Endothelial cell (in vitro differentiated cells): ENCODE data around the gene VEGFC. TPM values are rescaled to one million over a fixed set of nuclear protein-coding genes. Genes with fewer than 3 reads are reported as not detected.

Source experiments
- DNase-seq: peaks from one replicate; pipeline ENCODE4 v3.0.0; 2021; ENCODE audit warnings: low spot score
- H3K27ac Mint-ChIP-seq: one replicate; pipeline ENCODE4 v1.8.0; 2021; ENCODE audit warnings: mixed read lengths, inconsistent platforms; ENCODE audit not compliant: unreplicated experiment
- H3K27me3 Mint-ChIP-seq: one replicate; pipeline ENCODE4 v1.8.0; 2021; ENCODE audit warnings: mild to moderate bottlenecking, moderate library complexity, mixed read lengths, inconsistent platforms; ENCODE audit not compliant: unreplicated experiment
- H3K36me3 Mint-ChIP-seq: one replicate; pipeline ENCODE4 v1.8.0; 2021; ENCODE audit warnings: mild to moderate bottlenecking, low read depth, mixed read lengths, inconsistent platforms; ENCODE audit not compliant: unreplicated experiment
- H3K4me1 Mint-ChIP-seq: one replicate; pipeline ENCODE4 v1.8.0; 2021; ENCODE audit warnings: mild to moderate bottlenecking, mixed read lengths, inconsistent platforms; ENCODE audit not compliant: unreplicated experiment
- H3K4me3 Mint-ChIP-seq: one replicate; pipeline ENCODE4 v1.8.0; 2021; ENCODE audit warnings: mild to moderate bottlenecking, mixed read lengths, inconsistent platforms; ENCODE audit not compliant: unreplicated experiment
- H3K9me3 Mint-ChIP-seq: one replicate; pipeline ENCODE4 v1.8.0; 2021; ENCODE audit warnings: mixed read lengths, inconsistent platforms; ENCODE audit not compliant: unreplicated experiment
- CTCF ChIP-seq: fragments of 200-600 bp; sonication (generic); IDR thresholded peaks from one replicate; pipeline ENCODE4 v1.5.0; 2021; ENCODE audit warnings: antibody characterized with exemption; ENCODE audit not compliant: unreplicated experiment
- total RNA-seq: library from RNA; stranded (reverse); fragmentation: NEBNext Ultra II Directional; extraction: Animal tissue kit (Norgen Biotek cat#: 25700); gene quantifications from one replicate; pipeline ENCODE4 v1.2.1, GENCODE V29; 2021; ENCODE audit not compliant: unreplicated experiment

VEGFC gene
- total RNA-seq, 1 donor from 2014 or later: 0.92 TPM

- Mint-ChIP-seq H3K4me1 (peaks cover 3% of the 10 kb centered on the region), H3K27me3 (no peaks in the 10 kb centered on the region), H3K9me3 (no peaks in the 10 kb centered on the region), H3K4me3 (no peak overlapping the region), H3K36me3 (no peaks in the 10 kb centered on the region), H3K27ac (no peak overlapping the region)
- DNase-seq: no peak
- no peak for TF ChIP-seq CTCF
Observed at GRCh38 chr4:176837169-176837895, 44.6 kb upstream of the VEGFC start.

GRCh38 chr4:176834531-176834930 lies 41.8 kb upstream of the VEGFC start:
- H3K4me1 Mint-ChIP-seq: peaks cover 3% of the 10 kb centered on the region
- DNase-seq: no peak
- no peaks in the 10 kb centered on the region for H3K27me3 Mint-ChIP-seq

GRCh38 chr4:176833400-176834175 lies 40.9 kb upstream of the VEGFC start:
- Mint-ChIP-seq H3K27me3 (no peaks in the 10 kb centered on the region), H3K27ac (no peak overlapping the region), H3K4me1 (peaks cover 3% of the 10 kb centered on the region), H3K9me3 (no peaks in the 10 kb centered on the region), H3K36me3 (no peaks in the 10 kb centered on the region), H3K4me3 (no peak overlapping the region)
- DNase-seq: no peak
- no peak for TF ChIP-seq CTCF

More at GRCh38 chr4:176834531-176834930, 41.8 kb upstream of the VEGFC start:
- H3K9me3 Mint-ChIP-seq: no peaks in the 10 kb centered on the region
- TF ChIP-seq CTCF: no peak
- no peak overlapping the region for H3K4me3 Mint-ChIP-seq
- H3K27ac Mint-ChIP-seq: no peak overlapping the region
- H3K36me3 Mint-ChIP-seq: no peaks in the 10 kb centered on the region

GRCh38 chr4:176830971-176831370 lies 38.2 kb upstream of the VEGFC start:
- Mint-ChIP-seq H3K36me3 (no peaks in the 10 kb centered on the region), H3K4me3 (no peak overlapping the region), H3K9me3 (no peaks in the 10 kb centered on the region), H3K4me1 (peaks cover 3% of the 10 kb centered on the region), H3K27ac (no peak overlapping the region), H3K27me3 (no peaks in the 10 kb centered on the region)
- DNase-seq: no peak
- TF ChIP-seq CTCF: no peak

GRCh38 chr4:176825586-176825985 lies 32.9 kb upstream of the VEGFC start:
- no peak for TF ChIP-seq CTCF
- H3K4me3 Mint-ChIP-seq: no peak overlapping the region

More at GRCh38 chr4:176825586-176825985, 32.9 kb upstream of the VEGFC start:
- Mint-ChIP-seq H3K27me3 (no peaks in the 10 kb centered on the region), H3K9me3 (no peaks in the 10 kb centered on the region), H3K36me3 (no peaks in the 10 kb centered on the region), H3K27ac (no peak overlapping the region), H3K4me1 (no peaks in the 10 kb centered on the region)
- DNase-seq: no peak
